ENCODE measurements around the gene ENTR1. TPM values are rescaled to one million over a fixed set of nuclear protein-coding genes. Genes with fewer than 3 reads are reported as not detected.
A peak's percentile ranks its signal among the peaks of the same experiment; 100 is the strongest.

The ENTR1 gene
- total RNA-seq (2014; rRNA removed; shearing (Covaris generic)), result 178 and 196 TPM in 2 replicates

DNA sequence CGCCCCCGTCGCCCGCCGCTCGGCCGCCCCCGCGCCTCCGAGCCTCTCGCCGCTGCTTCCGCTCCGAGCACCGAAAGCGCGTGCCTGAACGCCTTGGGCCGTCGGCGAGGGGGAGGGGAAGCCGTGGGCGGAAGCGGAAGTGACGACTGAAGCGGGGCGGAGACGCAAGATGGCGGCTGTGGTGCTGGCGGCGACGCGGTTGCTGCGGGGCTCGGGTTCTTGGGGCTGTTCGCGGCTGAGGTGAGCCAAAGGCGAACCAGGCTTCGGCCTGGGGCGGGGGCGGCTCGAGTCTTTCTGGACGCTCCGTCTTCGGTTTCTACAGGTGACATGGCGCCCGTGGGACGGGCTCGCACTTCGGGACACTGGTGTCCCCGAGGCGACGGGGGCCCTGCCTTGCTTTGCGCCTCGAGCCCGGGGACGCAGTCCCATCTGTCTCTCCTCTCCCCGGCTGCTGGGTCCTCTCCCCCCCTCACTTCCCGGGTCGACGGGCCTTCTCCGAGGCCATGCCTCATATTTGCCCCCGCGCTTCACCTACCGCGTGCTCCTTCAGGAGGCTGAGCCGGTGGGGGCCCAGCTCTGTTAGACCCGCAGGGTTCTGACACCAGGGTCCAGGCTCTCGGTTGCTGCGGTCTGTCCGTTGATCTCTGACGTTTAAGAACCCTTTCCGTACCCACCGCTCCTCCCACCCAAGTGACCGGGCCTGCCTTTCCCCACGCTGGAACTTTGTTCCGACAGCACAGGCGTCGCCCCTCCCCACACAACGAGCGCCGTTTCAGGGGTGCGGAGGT is at the start of gene ENTR1, which contains the start of gene PMPCA:
TSS of gene ENTR1 (minus strand) at position 115 of the 788 bp plus-strand sequence. CDS start 217 bp downstream, outside the sequence.
TSS of gene PMPCA (plus strand) at position 159 of the 788 bp plus-strand sequence. CDS start at position 170, 11 bp downstream.
- DNase-seq (ENCODE audit: low spot score), result peak; percentile 88

- no peak for DNase-seq (ENCODE audit: low spot score)
Observed at GRCh38 chr9:136459425-136459824, 49.0 kb upstream of the ENTR1 start.

GRCh38 chr9:136457326-136457725 is 46.9 kb upstream of the ENTR1 start:
- DNase-seq (ENCODE audit: low spot score), result no peak

- no peak for DNase-seq (ENCODE audit: low spot score)
Observed at GRCh38 chr9:136456258-136456657, 45.8 kb upstream of the ENTR1 start.

- DNase-seq (ENCODE audit: low spot score), result no peak
Observed at GRCh38 chr9:136455043-136456002, 44.9 kb upstream of the ENTR1 start.

GRCh38 chr9:136454026-136454796 is 43.8 kb upstream of the ENTR1 start:
- no peak for DNase-seq (ENCODE audit: low spot score)

- no peak for DNase-seq (ENCODE audit: low spot score)
Observed at GRCh38 chr9:136453326-136453725, 42.9 kb upstream of the ENTR1 start.

GRCh38 chr9:136451221-136451877 is 40.9 kb upstream of the ENTR1 start:
- DNase-seq (ENCODE audit: low spot score), result no peak

DNA sequence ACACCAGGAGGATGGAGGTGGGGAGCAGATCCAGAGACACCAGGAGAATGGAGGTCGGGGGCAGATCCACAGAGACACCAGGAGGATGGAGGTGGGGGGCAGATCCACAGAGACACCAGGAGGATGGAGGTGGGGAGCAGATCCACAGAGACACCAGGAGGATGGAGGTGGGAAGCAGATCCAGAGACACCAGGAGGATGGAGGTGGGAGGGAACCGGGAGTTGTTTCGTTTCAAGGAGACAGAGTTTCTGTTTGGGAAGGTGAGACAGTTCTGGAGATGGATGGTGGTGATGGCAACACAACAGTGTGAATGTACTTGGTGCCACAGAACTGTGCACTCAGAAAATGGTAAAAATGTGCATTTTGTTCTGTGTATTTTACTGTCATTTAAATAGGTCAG is 38.2 kb upstream of the ENTR1 start:
- no peak for DNase-seq (ENCODE audit: low spot score)

DNA sequence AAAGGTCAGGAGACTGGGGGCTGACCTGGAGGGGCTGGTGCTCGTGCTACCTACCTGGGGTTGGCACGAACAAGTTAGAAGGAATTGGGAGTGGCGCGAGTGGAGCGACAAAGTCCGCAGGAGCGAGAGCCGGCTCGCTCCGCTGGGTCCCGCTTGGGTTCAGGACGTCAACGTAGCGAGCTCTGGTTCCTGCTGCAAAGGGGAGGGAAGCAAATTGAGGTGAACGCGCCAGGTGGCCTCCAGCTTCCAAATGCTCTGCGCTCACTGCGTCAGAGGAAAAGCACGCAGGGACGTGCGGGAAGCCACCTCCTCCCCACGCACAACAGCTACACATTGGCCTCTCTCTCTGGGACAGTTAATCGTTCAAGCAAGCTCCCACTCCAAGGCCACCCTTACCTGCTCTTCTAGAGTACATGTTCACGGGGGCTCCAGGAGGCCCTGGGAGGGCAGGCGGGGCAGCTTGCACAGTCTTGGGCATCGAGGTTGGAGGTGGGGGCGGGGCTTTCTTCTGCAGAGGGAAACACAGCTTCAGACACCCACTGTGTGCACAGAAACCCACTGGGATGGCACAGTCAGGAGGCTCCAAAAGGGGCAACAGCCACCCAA is 36.9 kb upstream of the ENTR1 start:
- no peak for DNase-seq (ENCODE audit: low spot score)

DNA sequence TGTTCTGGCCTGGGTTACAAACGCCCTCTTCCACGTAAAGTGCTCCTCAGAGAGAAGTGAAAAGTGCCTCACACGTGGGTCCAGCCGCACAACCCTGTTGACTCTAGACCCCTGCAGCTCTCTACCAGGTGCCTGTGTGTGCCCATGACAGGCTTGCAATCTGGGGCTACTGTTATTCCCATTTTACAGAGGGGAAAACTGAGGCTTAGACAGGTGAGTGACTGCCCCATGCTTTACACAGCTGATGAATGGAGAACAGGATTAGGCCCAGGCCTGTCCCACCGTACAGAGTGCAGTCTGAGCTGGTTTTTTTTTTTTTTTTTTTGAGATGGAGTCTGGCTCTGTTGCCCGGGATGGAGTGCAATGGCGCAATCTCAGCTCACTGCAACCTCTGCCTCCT is 35.4 kb upstream of the ENTR1 start:
- no peak for DNase-seq (ENCODE audit: low spot score)

DNA sequence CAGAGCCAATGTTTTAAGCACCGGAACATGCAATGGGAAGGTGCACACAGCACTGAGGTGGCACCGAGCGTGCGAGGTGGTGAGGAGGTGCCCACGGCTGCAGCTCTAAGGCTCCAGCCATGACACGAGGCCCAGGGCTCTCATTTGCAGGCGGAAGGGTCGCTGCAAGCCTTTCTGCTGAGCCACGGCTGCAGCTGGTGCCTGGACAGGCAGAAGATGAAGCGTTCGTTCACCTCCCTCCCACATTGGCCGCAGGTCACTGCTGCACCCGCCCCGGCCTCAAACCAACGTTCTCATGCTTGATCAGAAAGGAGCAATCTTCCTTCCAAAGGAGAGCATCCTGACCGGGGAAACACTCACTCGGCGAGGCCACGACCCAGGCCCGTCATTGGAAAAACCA is 33.7 kb upstream of the ENTR1 start:
- no peak for DNase-seq (ENCODE audit: low spot score)

DNA sequence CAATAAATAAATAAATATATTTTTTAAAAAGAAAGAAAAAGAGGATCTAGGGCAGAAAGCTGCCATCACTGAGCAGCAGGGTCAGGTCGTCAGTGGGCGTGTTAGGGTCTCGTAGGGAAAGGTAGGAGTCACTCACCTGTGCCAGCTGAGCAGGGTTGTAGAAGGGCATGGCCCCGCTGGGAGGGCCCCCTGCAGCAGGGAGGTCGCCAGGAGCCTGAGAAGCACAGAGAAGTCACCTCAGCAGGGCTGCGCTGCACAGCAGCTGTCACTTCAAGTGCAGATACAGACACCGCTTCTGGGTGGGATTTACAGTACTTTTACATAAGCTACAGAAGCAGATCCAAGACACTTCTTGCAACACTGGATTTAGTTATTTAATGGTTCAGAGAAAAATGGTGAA is 33.3 kb upstream of the ENTR1 start:
- DNase-seq (ENCODE audit: low spot score), result no peak

GRCh38 chr9:136443087-136443486 is 32.7 kb upstream of the ENTR1 start:
- DNase-seq (ENCODE audit: low spot score), result no peak

DNA sequence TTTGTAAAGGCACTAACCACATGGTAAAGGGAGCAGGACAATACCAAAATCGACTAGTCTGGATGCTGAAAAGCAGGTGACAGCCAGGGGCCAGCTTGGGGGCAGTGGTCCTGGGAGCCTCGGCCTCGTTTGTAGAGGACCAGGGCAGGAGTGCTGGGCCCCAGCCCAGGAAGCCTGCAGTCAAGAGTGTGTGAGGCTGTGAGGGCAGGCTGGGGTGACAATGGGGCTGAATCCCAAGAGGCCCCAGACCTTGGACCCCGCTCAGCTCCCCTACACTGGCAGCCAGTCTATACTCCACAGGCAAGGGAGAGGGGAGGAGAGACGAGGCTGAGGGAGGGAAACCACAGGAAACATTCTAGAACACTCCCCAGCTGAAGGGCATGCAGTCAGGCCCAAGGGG is 31.9 kb upstream of the ENTR1 start:
- no peak for DNase-seq (ENCODE audit: low spot score)

DNA sequence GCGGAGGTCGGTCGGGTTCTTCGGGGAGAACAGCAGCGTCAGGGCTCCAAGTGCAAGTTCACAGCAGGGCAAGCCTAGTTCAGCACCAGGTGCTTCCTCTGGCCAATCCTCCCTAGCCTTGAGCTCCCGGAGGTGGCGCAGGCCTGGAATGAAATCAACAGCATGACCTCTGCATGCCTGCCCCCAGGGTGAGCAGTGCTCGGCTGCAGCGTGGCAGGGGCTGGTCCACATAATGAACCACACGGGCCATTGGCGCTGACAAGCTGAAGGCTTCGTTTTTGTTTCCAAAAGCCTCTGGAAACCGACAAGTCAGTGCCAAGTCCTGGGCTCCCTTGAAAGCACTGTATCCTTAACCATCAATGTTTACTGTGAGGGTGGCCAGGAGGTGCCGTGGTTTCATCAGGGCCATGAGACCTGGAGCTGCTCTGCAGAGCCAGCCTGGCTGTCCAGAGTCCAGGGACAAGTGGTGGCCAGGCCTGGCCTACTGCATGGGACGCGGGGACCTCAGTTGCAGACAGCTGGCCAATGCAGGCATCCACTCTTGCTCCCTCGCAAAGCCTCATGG is 31.3 kb upstream of the ENTR1 start:
- no peak for DNase-seq (ENCODE audit: low spot score)

GRCh38 chr9:136441191-136441680 is 30.8 kb upstream of the ENTR1 start:
- no peak for DNase-seq (ENCODE audit: low spot score)

GRCh38 chr9:136439481-136440408 is 29.3 kb upstream of the ENTR1 start, which contains the start of gene INPP5E:
INPP5E (minus strand) TSS chr9:136439845; CDS start chr9:136439419, 426 bp downstream.
- peak; percentile 63 for DNase-seq (ENCODE audit: low spot score)
